GM18868 (cell line): ENCODE measurements around the gene TKT.
A peak's percentile ranks its signal among the peaks of the same experiment; 100 is the strongest.
"Not testable (repeated sequence)": the region's sequence is repeated elsewhere in the genome, so short reads cannot be mapped to it uniquely, and the experiment has no call there.

Experiments used
- ATAC-seq: cut with Tn5 transposase; IDR thresholded peaks from one replicate; pipeline ENCODE4 v1.9.1; 2021; ENCODE audit warnings: mild to moderate bottlenecking, moderate library complexity; ENCODE audit not compliant: unreplicated experiment

Gene TKT

GRCh38 chr3:53255775-53256703, at the start of gene TKT:
Gene TKT (minus strand): TSS chr3:53256022. CDS start chr3:53255942, 80 bp downstream.
- ATAC-seq: peak; percentile 63

- no peak for ATAC-seq
These were observed 48.1 kb upstream of the TKT start for GRCh38 chr3:53303957-53304356.

- no peak for ATAC-seq
These were observed 47.7 kb upstream of the TKT start for GRCh38 chr3:53303549-53303948.

- no peak for ATAC-seq
These were observed 45.0 kb upstream of the TKT start for GRCh38 chr3:53300826-53301225.

- ATAC-seq: not testable (repeated sequence)
These were observed 43.8 kb upstream of the TKT start for GRCh38 chr3:53299611-53300023.

GRCh38 chr3:53295410-53295809, 39.6 kb upstream of the TKT start:
- ATAC-seq: no peak

- ATAC-seq: no peak
These were observed 38.0 kb upstream of the TKT start for GRCh38 chr3:53293867-53294266.

- ATAC-seq: no peak
These were observed 32.4 kb upstream of the TKT start for GRCh38 chr3:53288214-53288613.

- ATAC-seq: no peak
These were observed 31.4 kb upstream of the TKT start for GRCh38 chr3:53287131-53287629.

GRCh38 chr3:53286727-53287126, 30.9 kb upstream of the TKT start:
- no peak for ATAC-seq

- no peak for ATAC-seq
These were observed 26.8 kb upstream of the TKT start for GRCh38 chr3:53282581-53282980.

GRCh38 chr3:53278667-53279066, 22.8 kb upstream of the TKT start:
- no peak for ATAC-seq

- no peak for ATAC-seq
These were observed 19.2 kb upstream of the TKT start for GRCh38 chr3:53274938-53275605.

GRCh38 chr3:53273146-53273670, 17.4 kb upstream of the TKT start:
- ATAC-seq: no peak

- ATAC-seq: peak; percentile 85
These were observed 14.4 kb upstream of the TKT start for GRCh38 chr3:53269888-53270880.

GRCh38 chr3:53269193-53269592, 13.4 kb upstream of the TKT start:
- ATAC-seq: not testable (repeated sequence)

- no peak for ATAC-seq
These were observed 11.9 kb upstream of the TKT start for GRCh38 chr3:53267766-53268165.

GRCh38 chr3:53264718-53265117, 8.9 kb upstream of the TKT start:
- no peak for ATAC-seq

- ATAC-seq: no peak
These were observed 8.1 kb upstream of the TKT start for GRCh38 chr3:53263907-53264306.

GRCh38 chr3:53261712-53262111, 5.9 kb upstream of the TKT start:
- ATAC-seq: no peak
